WTC11 (cell line): ENCODE results near the gene RFX8.

ENCODE experiments used
- CREB1 ChIP-seq: sonication (generic); formaldehyde crosslinking; IDR thresholded peaks from 2 replicates; pipeline ENCODE4 v1.8.0; 2023; ENCODE audit warnings: mild to moderate bottlenecking, missing genetic modification reagents
- CTCF ChIP-seq: fragments of 200-600 bp; IDR thresholded peaks from 2 replicates; pipeline ENCODE4 v1.8.0; 2022; ENCODE audit warnings: antibody characterized with exemption
- GABPB1 ChIP-seq: sonication (generic); formaldehyde crosslinking; IDR thresholded peaks from 2 replicates; pipeline ENCODE4 v1.8.1; 2023; ENCODE audit warnings: mild to moderate bottlenecking, missing genetic modification reagents
- GTF2I ChIP-seq: fragments of 250-450 bp; sonication (Bioruptor Pico); conservative IDR thresholded peaks from 2 replicates; pipeline ENCODE4 v1.4.0; 2021; ENCODE audit warnings: mild to moderate bottlenecking
- IRF2 ChIP-seq: sonication (generic); formaldehyde crosslinking; IDR thresholded peaks from 2 replicates; pipeline ENCODE4 v1.8.0; 2022; ENCODE audit warnings: low read depth, missing genetic modification reagents, borderline replicate concordance
- NFE2L1 ChIP-seq: sonication (generic); formaldehyde crosslinking; IDR thresholded peaks from 2 replicates; pipeline ENCODE4 v1.8.1; 2023; ENCODE audit warnings: missing genetic modification reagents
- NR3C1 ChIP-seq: sonication (generic); formaldehyde crosslinking; conservative IDR thresholded peaks from 2 replicates; pipeline ENCODE4 v1.8.1; 2023; ENCODE audit warnings: low read depth, mild to moderate bottlenecking, missing genetic modification reagents
- PREB ChIP-seq: sonication (generic); formaldehyde crosslinking; IDR thresholded peaks from 2 replicates; pipeline ENCODE4 v1.8.1; 2022; ENCODE audit warnings: mild to moderate bottlenecking, missing genetic modification reagents, moderate library complexity, borderline replicate concordance
- TP53 ChIP-seq: sonication (generic); formaldehyde crosslinking; IDR thresholded peaks from 2 replicates; pipeline ENCODE4 v1.8.1; 2023; ENCODE audit warnings: mild to moderate bottlenecking, missing genetic modification reagents
- ZNF532 ChIP-seq: fragments of 250-450 bp; sonication (Bioruptor Pico); IDR thresholded peaks from 2 replicates; pipeline ENCODE4 v1.9.0; 2021; ENCODE audit warnings: mild to moderate bottlenecking, borderline replicate concordance
- TF ChIP-seq, protein P1 (sequence below): fragments of 250-450 bp; sonication (Bioruptor Pico); IDR thresholded peaks from 2 replicates; pipeline ENCODE4 v1.9.0; 2021; ENCODE audit warnings: mild to moderate bottlenecking

DNA sequence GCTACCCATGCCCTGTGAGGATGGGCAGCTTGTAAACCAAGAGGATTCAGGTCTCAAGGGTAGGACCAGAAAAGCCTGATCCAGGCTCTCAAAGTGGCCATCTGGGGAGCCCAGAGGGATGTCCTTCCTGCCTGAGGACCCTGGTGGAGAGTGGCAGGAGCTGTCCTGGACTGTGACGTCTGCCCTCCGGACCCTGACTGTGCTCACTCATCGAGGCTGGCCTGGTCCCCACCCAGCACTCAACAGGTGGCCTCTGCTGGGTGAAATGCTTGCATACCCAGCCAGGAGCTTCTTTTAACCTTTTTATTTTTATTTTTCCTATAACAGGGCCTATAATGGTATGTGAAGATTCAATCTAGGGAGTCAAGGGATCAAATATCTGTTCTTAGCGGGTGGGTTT is 112.1 kb downstream of the RFX8 start:
- TF ChIP-seq CTCF (no peak), PREB (CRISPR knock-in tag) (no peak), NFE2L1 (no peak), IRF2 (CRISPR knock-in tag) (no peak), CREB1 (no peak), TP53 (CRISPR knock-in tag) (no peak), ZNF532 (CRISPR knock-in tag) (no peak), GTF2I (CRISPR knock-in tag) (no peak), GABPB1 (CRISPR knock-in tag) (no peak), NR3C1 (CRISPR knock-in tag) (no peak)
- TF ChIP-seq, protein P1, sequence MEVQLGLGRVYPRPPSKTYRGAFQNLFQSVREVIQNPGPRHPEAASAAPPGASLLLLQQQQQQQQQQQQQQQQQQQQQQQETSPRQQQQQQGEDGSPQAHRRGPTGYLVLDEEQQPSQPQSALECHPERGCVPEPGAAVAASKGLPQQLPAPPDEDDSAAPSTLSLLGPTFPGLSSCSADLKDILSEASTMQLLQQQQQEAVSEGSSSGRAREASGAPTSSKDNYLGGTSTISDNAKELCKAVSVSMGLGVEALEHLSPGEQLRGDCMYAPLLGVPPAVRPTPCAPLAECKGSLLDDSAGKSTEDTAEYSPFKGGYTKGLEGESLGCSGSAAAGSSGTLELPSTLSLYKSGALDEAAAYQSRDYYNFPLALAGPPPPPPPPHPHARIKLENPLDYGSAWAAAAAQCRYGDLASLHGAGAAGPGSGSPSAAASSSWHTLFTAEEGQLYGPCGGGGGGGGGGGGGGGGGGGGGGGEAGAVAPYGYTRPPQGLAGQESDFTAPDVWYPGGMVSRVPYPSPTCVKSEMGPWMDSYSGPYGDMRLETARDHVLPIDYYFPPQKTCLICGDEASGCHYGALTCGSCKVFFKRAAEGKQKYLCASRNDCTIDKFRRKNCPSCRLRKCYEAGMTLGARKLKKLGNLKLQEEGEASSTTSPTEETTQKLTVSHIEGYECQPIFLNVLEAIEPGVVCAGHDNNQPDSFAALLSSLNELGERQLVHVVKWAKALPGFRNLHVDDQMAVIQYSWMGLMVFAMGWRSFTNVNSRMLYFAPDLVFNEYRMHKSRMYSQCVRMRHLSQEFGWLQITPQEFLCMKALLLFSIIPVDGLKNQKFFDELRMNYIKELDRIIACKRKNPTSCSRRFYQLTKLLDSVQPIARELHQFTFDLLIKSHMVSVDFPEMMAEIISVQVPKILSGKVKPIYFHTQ (CRISPR knock-in tag): no peak
